ENCODE measurements around the gene MLLT10. TPM values are rescaled to one million over a fixed set of nuclear protein-coding genes. Genes with fewer than 3 reads are reported as not detected.
"Not testable (repeated sequence)": the region's sequence is repeated elsewhere in the genome, so short reads cannot be mapped to it uniquely, and the experiment has no call there.

Gene MLLT10
- polyA plus RNA-seq, 3 donors from 2014 or later: 0.81 to 5.1 (median 4.8) TPM

DNA sequence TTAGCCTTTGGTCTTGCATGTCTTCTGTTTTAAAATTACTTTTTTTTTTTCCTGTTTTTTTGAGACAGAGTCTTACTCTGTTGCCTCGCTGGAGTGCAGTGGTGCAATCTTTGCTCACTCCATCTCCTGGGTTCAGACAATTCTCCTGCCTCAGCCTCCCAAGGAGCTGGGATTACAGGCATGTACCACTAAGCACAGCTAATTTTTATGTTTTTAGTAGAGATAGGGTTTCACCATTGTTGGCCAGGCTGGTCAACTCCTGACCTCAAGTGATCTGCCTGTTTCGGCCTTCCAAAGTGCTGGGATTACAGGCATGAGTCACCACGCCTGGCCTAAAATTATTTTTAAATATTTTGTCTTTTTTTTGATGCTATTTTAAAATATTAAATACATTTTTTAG lies 38.5 kb downstream of the MLLT10 start:
- Mint-ChIP-seq H3K4me3 (no peak overlapping the region), H3K27me3 (ENCODE audit: low read depth in 3 of 3) (peaks cover 0 to 3% (median 0%) of the 10 kb centered on the region in 3 donors), H3K36me3 (peaks cover 9 to 19% (median 14%) of the 10 kb centered on the region in 3 donors), H3K4me1 (peaks cover 26 to 60% of the 10 kb centered on the region in 2 donors), H3K9me3 (no peaks in the 10 kb centered on the region), H3K27ac (peak overlapping the region in 1 of 6 donors; percentile 34)
- no peak for DNase-seq

GRCh38 chr10:21574514-21574913 lies 40.5 kb downstream of the MLLT10 start:
- H3K36me3 Mint-ChIP-seq: peaks cover 9 to 20% (median 19%) of the 10 kb centered on the region in 3 donors

GRCh38 chr10:21579291-21579690 lies 45.3 kb downstream of the MLLT10 start:
- peaks cover 20 to 28% (median 21%) of the 10 kb centered on the region in 3 donors for H3K36me3 Mint-ChIP-seq
- H3K27ac Mint-ChIP-seq: peak overlapping the region in 1 of 6 donors; percentile 72
- no peaks in the 10 kb centered on the region for H3K9me3 Mint-ChIP-seq
- DNase-seq: no peak
- H3K4me3 Mint-ChIP-seq: no peak overlapping the region
- peaks cover 0 to 1% (median 0%) of the 10 kb centered on the region in 3 donors for H3K27me3 Mint-ChIP-seq (ENCODE audit: low read depth in 3 of 3)
- H3K4me1 Mint-ChIP-seq: peaks cover 13 to 43% of the 10 kb centered on the region in 2 donors

More at GRCh38 chr10:21574514-21574913, 40.5 kb downstream of the MLLT10 start:
- not testable (repeated sequence) for H3K27me3 Mint-ChIP-seq (ENCODE audit: low read depth in 3 of 3); H3K27ac Mint-ChIP-seq; H3K4me3 Mint-ChIP-seq; DNase-seq; H3K9me3 Mint-ChIP-seq
- H3K4me1 Mint-ChIP-seq: peaks cover 24 to 59% of the 10 kb centered on the region in 2 donors

DNA sequence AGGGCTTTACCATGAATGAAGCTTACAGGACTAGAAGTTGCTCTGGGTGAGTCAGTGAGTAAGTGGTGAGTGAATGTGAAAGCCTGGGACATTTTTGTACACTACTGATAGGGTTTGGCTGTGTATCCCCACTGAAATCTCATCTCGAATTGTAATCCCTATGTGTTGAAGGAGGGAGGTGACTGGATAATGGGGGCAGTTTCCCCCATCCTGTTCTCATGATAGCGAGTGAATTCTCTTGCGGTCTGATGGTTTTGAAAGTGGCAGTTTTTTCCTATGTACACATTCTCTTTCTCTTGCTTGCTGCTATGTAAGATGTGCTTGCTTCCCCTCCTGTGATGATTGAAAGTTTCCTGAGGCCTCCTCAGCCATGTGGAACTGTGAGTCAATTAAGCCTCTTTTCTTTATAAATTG lies 47.4 kb downstream of the MLLT10 start:
- H3K4me1 Mint-ChIP-seq: peaks cover 21 to 56% of the 10 kb centered on the region in 2 donors
- DNase-seq: not testable (repeated sequence)
- peaks cover 24 to 32% (median 25%) of the 10 kb centered on the region in 3 donors for H3K36me3 Mint-ChIP-seq

DNA sequence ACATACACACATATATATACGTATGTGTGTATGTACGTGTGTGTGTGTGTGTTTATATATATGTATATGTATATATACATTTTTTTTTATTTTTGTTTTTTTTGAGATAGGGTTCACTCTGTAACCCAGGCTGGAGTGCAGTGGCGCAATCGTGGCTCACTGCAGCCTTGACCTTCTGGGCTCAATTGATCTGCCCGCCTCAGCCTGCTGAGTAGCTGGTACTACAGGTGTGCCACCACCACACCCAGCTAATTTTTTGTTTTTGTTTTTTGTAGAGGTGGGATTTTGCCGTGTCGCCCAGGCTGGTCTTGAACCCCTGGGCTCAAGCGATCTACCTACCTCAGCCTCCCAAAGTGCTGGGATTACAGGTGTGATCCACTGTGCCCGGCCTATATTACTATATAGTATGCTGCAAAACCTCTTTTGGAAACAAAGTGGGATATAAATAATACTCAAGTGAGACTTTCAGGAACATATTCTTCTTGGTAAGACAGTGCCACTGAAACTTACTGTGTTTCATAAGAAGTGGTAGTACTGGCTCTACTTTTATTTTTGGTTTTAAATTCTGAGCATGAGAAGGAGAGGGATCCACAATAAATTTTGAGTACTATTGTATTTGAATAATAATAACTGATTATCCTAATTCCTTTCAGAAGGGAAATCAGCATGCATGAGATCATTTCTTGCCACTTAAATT lies 51.0 kb downstream of the MLLT10 start:
- Mint-ChIP-seq H3K27me3 (ENCODE audit: low read depth in 3 of 3) (no peaks in the 10 kb centered on the region), H3K4me3 (peak overlapping the region in 2 of 5 donors; percentile 17 to 38), H3K36me3 (peaks cover 23 to 34% (median 29%) of the 10 kb centered on the region in 3 donors), H3K27ac (peak overlapping the region in 5 of 6 donors; percentile 4 to 69 (median 53)), H3K9me3 (no peaks in the 10 kb centered on the region), H3K4me1 (peaks cover 18 to 42% of the 10 kb centered on the region in 2 donors)
- no peak for DNase-seq

More for the DNA sequence above, 47.4 kb downstream of the MLLT10 start:
- not testable (repeated sequence) for H3K9me3 Mint-ChIP-seq; H3K27me3 Mint-ChIP-seq (ENCODE audit: low read depth in 3 of 3); H3K4me3 Mint-ChIP-seq
- peak overlapping the region in 2 of 6 donors; percentile 9 to 30 for H3K27ac Mint-ChIP-seq

DNA sequence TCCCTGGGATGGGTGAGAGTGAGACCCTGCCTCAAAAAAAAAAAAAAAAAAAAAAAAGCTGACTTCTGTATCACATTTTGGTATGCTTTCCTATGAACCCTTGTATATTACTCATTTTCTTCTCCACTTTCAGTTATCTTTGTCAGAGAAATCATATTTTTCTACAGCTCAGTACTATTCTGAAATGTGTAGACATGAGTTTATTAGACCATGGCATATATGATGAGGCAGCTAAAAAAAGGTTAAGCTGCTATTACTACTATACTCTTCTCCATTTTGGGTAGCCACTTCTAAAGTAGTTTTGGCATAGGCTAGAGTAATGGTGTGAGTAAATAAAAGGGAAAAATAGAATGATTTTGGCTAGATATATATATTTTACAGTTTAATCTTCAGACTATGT lies 53.4 kb downstream of the MLLT10 start:
- Mint-ChIP-seq H3K9me3 (no peaks in the 10 kb centered on the region), H3K4me1 (peaks cover 15 to 32% of the 10 kb centered on the region in 2 donors), H3K27me3 (ENCODE audit: low read depth in 3 of 3) (no peaks in the 10 kb centered on the region), H3K27ac (no peak overlapping the region), H3K36me3 (peaks cover 19 to 33% (median 28%) of the 10 kb centered on the region in 3 donors), H3K4me3 (no peak overlapping the region)
- DNase-seq: no peak

DNA sequence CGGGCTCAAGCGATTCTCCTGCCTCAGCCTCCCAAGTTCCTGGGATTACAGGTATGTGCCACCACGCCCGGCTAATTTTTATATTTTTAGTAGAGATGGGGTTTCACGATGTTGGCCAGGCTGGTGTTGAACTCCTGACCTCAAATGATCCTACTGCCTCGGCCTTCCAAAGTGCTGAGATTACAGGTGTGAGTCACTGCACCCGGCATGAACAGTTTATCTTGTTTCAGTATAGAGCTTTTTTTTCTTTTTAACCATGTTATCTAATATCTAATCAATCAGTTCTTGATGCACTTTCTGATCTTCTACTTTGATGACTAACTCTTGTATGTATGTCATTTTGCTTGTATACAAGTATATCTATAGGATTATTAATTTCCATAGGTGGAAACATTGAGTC lies 54.1 kb downstream of the MLLT10 start:
- H3K4me1 Mint-ChIP-seq: peaks cover 12 to 27% of the 10 kb centered on the region in 2 donors
- peaks cover 21 to 31% (median 29%) of the 10 kb centered on the region in 3 donors for H3K36me3 Mint-ChIP-seq
- not testable (repeated sequence) for H3K4me3 Mint-ChIP-seq; DNase-seq; H3K27me3 Mint-ChIP-seq (ENCODE audit: low read depth in 3 of 3); H3K9me3 Mint-ChIP-seq
- peak overlapping the region in 2 of 6 donors; percentile 1 to 43 for H3K27ac Mint-ChIP-seq

GRCh38 chr10:21593986-21594385 lies 60.0 kb downstream of the MLLT10 start:
- Mint-ChIP-seq H3K36me3 (peaks cover 10 to 17% (median 11%) of the 10 kb centered on the region in 3 donors), H3K9me3 (no peaks in the 10 kb centered on the region), H3K27me3 (ENCODE audit: low read depth in 3 of 3) (peaks cover 0 to 2% (median 0%) of the 10 kb centered on the region in 3 donors), H3K27ac (no peak overlapping the region), H3K4me3 (no peak overlapping the region), H3K4me1 (peaks cover 8 to 37% of the 10 kb centered on the region in 2 donors)
- DNase-seq: no peak

DNA sequence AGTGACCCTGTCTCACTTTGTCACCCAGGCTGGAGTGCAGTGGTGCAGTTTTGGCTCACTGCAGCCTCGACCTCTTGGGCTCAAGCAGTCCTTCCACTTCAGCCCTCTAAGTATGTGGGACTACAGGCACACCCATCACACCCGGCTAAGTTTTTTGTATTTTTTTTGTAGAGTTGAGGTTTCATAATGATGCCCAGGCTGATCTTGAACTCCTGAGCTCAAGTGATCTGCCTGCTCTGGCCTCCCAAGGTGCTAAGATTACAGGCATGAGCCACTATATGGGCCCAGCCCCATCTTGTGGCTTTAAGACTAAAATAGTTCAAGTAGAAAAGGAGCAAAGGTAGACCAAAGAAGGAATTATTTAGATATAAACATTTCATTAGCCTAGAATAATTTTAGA lies 65.5 kb downstream of the MLLT10 start:
- Mint-ChIP-seq H3K27me3 (ENCODE audit: low read depth in 3 of 3) (no peaks in the 10 kb centered on the region), H3K4me3 (no peak overlapping the region), H3K4me1 (peaks cover 18 to 43% of the 10 kb centered on the region in 2 donors), H3K36me3 (peaks cover 0 to 9% (median 5%) of the 10 kb centered on the region in 3 donors), H3K9me3 (no peaks in the 10 kb centered on the region), H3K27ac (no peak overlapping the region)
- DNase-seq: no peak

DNA sequence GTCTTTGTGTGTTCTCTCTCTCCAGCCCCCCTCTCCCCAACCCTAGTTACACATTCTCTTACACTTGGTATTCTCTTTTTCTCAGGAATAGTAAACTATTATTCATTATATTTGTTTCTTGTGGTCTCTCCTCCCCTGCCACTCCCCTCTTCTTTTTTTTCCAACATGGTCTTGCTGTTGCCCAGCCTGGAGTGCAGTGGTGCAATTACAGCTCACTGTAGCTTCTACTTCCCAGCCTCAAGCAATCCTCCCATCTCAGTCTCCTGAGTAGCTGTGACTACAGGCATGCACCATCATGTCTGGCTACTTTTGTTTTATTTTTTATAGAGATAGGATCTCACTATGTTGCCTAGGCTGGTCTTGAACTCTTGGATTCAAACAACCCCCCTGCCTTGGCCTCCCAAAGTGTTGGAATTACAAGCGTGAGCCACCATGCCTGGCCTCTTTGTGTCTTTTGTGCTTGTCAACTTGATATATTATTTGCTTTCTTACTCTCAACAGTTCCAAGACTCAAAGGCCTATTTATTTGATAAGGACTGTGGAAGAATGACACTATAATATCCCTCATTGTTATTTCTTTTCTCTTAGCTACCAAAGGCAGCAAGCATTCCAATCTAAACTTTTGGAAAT lies 66.9 kb downstream of the MLLT10 start:
- Mint-ChIP-seq H3K9me3 (no peaks in the 10 kb centered on the region), H3K27me3 (ENCODE audit: low read depth in 3 of 3) (no peaks in the 10 kb centered on the region), H3K4me3 (no peak overlapping the region), H3K4me1 (peaks cover 19 to 37% of the 10 kb centered on the region in 2 donors), H3K27ac (no peak overlapping the region), H3K36me3 (peaks cover 0 to 8% (median 5%) of the 10 kb centered on the region in 3 donors)
- no peak for DNase-seq

DNA sequence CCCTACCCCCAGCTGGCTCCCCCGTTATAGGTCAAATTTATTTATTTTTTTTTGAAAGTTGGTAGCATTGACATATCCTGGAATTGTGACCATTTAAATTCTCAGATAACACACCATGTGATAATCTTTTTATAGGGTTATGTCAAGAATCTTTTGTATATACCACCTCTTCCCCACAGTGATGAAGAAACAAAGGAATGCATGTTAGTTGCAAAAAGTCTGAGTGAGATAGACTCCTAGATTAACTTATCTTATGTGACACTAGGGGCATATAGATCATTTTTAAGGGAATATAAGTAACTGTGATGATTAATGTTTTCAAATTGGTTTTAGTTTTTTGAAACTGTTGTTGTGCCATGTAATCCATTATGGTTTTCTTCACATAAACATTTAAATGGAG lies 68.3 kb downstream of the MLLT10 start:
- H3K4me1 Mint-ChIP-seq: peaks cover 29 to 48% of the 10 kb centered on the region in 2 donors
- no peak overlapping the region for H3K27ac Mint-ChIP-seq
- H3K4me3 Mint-ChIP-seq: no peak overlapping the region
- H3K9me3 Mint-ChIP-seq: no peaks in the 10 kb centered on the region
- H3K36me3 Mint-ChIP-seq: peaks cover 0 to 17% (median 13%) of the 10 kb centered on the region in 3 donors
- H3K27me3 Mint-ChIP-seq (ENCODE audit: low read depth in 3 of 3): no peaks in the 10 kb centered on the region
- DNase-seq: no peak

DNA sequence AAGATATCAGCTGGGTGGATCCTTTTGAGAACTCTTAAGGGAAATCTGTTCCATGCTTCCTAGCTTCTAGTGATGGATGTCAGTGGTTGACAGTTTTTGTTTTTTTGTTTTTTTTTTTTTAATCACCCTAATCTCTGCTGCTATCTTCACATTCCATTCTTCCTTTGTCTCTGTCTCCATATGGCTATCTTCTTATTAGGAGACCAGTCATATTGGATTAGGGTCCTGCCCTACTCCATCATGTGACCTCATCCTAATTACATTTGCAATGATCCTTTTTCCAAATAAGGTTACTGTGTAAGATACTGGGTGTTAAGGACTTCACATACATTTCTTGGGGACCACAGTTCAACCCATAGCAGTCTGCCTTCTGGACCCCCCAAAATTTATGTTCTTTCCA lies 69.7 kb downstream of the MLLT10 start:
- DNase-seq: no peak
- no peaks in the 10 kb centered on the region for H3K9me3 Mint-ChIP-seq
- H3K4me1 Mint-ChIP-seq: peaks cover 28 to 48% of the 10 kb centered on the region in 2 donors
- H3K27ac Mint-ChIP-seq: no peak overlapping the region
- H3K4me3 Mint-ChIP-seq: no peak overlapping the region
- peaks cover 0 to 2% (median 0%) of the 10 kb centered on the region in 3 donors for H3K27me3 Mint-ChIP-seq (ENCODE audit: low read depth in 3 of 3)
- H3K36me3 Mint-ChIP-seq: peaks cover 3 to 21% (median 8%) of the 10 kb centered on the region in 3 donors

DNA sequence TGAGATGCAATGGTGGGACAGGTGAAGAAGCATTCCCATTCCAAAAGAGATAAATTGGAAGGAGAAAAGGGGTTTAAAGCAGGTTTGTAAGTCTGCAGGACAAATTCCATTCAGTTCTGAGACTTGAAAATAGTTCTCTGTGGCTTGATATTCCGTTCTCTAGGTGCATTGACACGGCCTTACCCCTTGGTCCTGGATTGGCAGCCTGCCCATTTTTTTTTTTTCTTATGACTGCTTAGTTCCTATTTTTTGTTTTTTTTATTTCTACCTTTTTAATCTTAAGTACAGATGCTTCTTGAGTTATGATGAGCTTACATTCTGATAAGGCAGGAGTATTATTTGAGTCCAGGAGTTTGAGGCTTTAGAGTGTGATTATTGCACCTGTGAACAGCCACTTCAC lies 70.6 kb downstream of the MLLT10 start:
- peaks cover 23 to 43% of the 10 kb centered on the region in 2 donors for H3K4me1 Mint-ChIP-seq
- H3K27ac Mint-ChIP-seq: no peak overlapping the region
- peaks cover 0 to 2% (median 0%) of the 10 kb centered on the region in 3 donors for H3K27me3 Mint-ChIP-seq (ENCODE audit: low read depth in 3 of 3)
- H3K36me3 Mint-ChIP-seq: peaks cover 12 to 28% (median 15%) of the 10 kb centered on the region in 3 donors
- H3K9me3 Mint-ChIP-seq: peaks cover 0 to 1% (median 0%) of the 10 kb centered on the region in 6 donors
- DNase-seq: no peak
- H3K4me3 Mint-ChIP-seq: no peak overlapping the region

DNA sequence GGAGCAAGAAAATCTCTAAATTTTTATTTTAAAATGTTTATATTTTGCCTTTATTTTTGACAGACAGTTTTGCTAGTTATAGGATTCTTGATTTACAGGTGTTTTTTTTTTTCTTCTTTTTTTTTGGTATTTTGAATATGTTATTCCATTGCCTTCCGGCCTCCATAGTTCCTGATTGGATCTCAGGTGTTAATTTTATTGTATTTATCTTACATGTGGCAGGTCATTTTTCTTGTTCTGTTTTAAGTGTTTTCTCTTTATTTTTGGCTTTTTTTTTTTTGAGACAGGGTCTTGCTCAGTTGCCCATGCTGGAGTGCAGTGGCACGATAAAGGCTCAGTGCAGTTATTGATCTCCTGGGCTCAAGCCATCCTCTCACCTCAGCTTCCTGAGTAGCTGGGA lies 73.9 kb downstream of the MLLT10 start:
- Mint-ChIP-seq H3K9me3 (peaks cover 0 to 1% (median 0%) of the 10 kb centered on the region in 6 donors), H3K4me1 (peaks cover 17 to 33% of the 10 kb centered on the region in 2 donors), H3K36me3 (peaks cover 17 to 33% (median 19%) of the 10 kb centered on the region in 3 donors), H3K27ac (no peak overlapping the region), H3K27me3 (ENCODE audit: low read depth in 3 of 3) (peaks cover 0 to 2% (median 0%) of the 10 kb centered on the region in 3 donors), H3K4me3 (no peak overlapping the region)
- no peak for DNase-seq

Data from immature natural killer cell (primary cell).